Testis (tissue), 2 donors: ENCODE results near the gene TSKU.

Experiments
- CTCF ChIP-seq, 3 experiments: fragments of 450-650 bp in 2 of 3; fragments of 200-600 bp in 1 of 3; sonication (generic) in 1 of 3; IDR thresholded peaks; one replicate each; pipeline ENCODE4 v1.5.1; 2016 to 2019; ENCODE audit warnings: antibody characterized with exemption in 3 of 3, mild to moderate bottlenecking in 2 of 3, moderate library complexity in 1 of 3
- POLR2A ChIP-seq: fragments of 450-650 bp; IDR thresholded peaks from one replicate; pipeline ENCODE4 v1.6.1; 2017; ENCODE audit warnings: antibody characterized with exemption, mild to moderate bottlenecking, moderate library complexity

GRCh38 chr11:76797341-76798201 lies 14.4 kb downstream of the TSKU start:
- TF ChIP-seq CTCF (IDR thresholded peaks at IDR 0.05) (no peak), POLR2A (no peak)
